Measurements from ENCODE around the gene LIMA1. TPM values are rescaled to one million over a fixed set of nuclear protein-coding genes. Genes with fewer than 3 reads are reported as not detected.

LIMA1 gene
- total and polyA plus RNA-seq, 2 donors (not counting 1 experiment from before 2014, with no cell fraction given): 1.3 to 2.1 TPM

DNA sequence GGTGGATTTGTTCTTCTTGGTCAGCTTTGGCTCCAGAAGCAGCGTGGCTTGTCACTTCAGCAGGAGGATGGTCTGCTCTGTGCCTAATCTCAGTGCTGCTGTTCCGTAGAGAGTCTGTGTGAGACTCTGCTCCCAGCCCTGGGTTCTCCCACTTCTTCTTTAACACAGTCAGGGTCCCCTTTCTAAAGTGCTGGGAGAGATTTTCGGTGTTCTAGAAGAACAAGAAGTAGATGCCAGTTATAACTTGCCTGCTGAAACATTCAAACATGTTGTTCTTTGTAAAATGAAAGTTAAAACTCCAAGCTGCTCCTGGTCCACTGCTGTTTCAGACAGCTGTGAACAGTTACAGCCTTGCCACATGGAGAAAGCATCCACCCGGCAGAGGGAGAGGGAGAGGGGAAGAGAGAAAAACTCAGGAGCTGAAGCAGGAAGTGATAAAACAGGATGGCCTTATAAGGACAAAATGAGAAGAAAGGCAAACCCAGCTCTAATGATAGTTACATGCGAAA, 61.0 kb downstream of the LIMA1 start:
- H3K4me3 Mint-ChIP-seq: no peak overlapping the region
- no peaks in the 10 kb centered on the region for H3K27me3 Mint-ChIP-seq
- peak overlapping the region; percentile 75 for H3K4me2 ChIP-seq (replicated peaks; ENCODE audit: low read depth, low read length, poor library complexity, severe bottlenecking)
- H3K79me2 ChIP-seq (ENCODE audit: control insufficient read depth, insufficient read depth, low read length): no peaks in the 10 kb centered on the region
- H3K9ac ChIP-seq (ENCODE audit: low read length): peak overlapping the region; percentile 59
- no peaks in the 10 kb centered on the region for H4K20me1 ChIP-seq (ENCODE audit: control insufficient read depth, insufficient read depth, low read length, poor library complexity, severe bottlenecking)
- ChIA-PET CTCF (interaction anchor here (1.0 to 1.9 kb wide), 4 partner anchors 9 to 255 kb away, joined by 4 to 6 read pairs (median 4); partner anchors contain the start of gene LIMA1), POLR2A (no interaction called here)
- TF ChIP-seq CTCF (IDR thresholded peaks at IDR 0.05): no peak
- TF ChIP-seq EZH2 (IDR thresholded peaks at IDR 0.05; ENCODE audit: borderline replicate concordance, insufficient read depth, low read depth, low read length, poor library complexity, severe bottlenecking): no peak
- H3K27me3 ChIP-seq (replicated peaks in 1 of 4; ENCODE audit: control extremely low read depth in 1 of 4, control insufficient read depth in 3 of 4, insufficient read depth in 4 of 4, low read length in 3 of 4): no peaks in the 10 kb centered on the region
- DNase-seq: peak; percentile 44
- no peaks in the 10 kb centered on the region for H3K36me3 ChIP-seq (replicated peaks in 1 of 2; ENCODE audit: control extremely low read depth in 1 of 2, control insufficient read depth in 1 of 2, extremely low read depth in 1 of 2, insufficient read depth in 2 of 2, low read length in 1 of 2)
- no peaks in the 10 kb centered on the region for H3K9me3 Mint-ChIP-seq (ENCODE audit: insufficient read depth)
- H3K4me1 ChIP-seq (ENCODE audit: control insufficient read depth in 2 of 2, insufficient read depth in 2 of 2, low read length in 2 of 2): peaks cover 29 to 34% of the 10 kb centered on the region in 2 donors
- 13% methylated on average over 4 of the region's 5 CpGs for WGBS (ENCODE audit: insufficient coverage)
- H3K27ac ChIP-seq (ENCODE audit: low read length in 2 of 2): peak overlapping the region in 1 of 2 donors; percentile 54
- ATAC-seq (ENCODE audit: low read depth): peak; percentile 48
- H3K4me3 ChIP-seq (ENCODE audit: control extremely low read depth in 1 of 5, extremely low read depth in 1 of 5, insufficient read depth in 1 of 5, low read depth in 2 of 5, low read length in 4 of 5): peak overlapping the region; percentile 23 to 58 (median 40)
- H3K27ac Mint-ChIP-seq: no peak overlapping the region
- H3K4me1 Mint-ChIP-seq: peaks cover 13% of the 10 kb centered on the region
- intact Hi-C loops (cut with micrococcal nuclease): no loop called here
- peak overlapping the region; percentile 80 for H2AFZ ChIP-seq (ENCODE audit: insufficient read depth, low read depth, low read length, poor library complexity, severe bottlenecking)
- H3K9me3 ChIP-seq (ENCODE audit: control extremely low read depth in 1 of 3, control insufficient read depth in 2 of 3, insufficient read depth in 1 of 3, low read length in 2 of 3): no peaks in the 10 kb centered on the region

DNA sequence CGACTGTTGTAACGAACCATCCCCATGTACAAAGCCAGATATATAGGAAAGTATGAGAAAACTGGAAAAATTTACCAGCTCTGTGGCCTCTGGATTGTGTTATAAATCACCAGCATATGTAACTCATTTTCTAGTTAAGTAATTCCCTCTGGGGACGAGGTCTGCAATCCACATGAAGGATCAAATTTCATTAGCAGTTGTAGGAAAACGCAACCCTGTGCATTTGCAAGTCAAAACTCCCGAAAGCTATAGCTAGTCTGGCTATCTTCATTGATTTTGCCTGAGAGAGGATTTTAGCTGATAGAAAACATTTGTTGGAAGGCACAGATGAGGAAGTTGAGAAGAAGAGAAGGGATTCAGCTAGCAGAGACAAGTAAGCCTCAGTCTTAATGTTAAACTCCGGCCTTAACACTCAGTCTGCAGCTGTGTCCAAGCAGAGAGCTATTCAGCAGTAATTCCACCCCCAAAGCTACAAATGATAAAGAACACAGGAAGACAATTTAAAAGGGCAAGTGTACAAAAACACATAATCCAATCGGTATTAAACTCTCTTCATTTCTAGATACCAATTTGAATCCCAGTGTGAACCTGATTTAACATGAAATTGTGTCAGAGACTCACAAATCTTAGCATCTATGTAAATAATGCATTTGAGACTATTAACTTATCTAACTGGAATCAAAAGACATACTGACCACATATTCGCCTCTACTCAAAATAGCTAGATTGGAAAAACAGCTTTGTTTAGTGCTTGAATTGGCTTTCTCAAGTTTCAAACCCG, 61.9 kb downstream of the LIMA1 start:
- no peaks in the 10 kb centered on the region for H3K79me2 ChIP-seq (ENCODE audit: control insufficient read depth, insufficient read depth, low read length)
- H3K9me3 Mint-ChIP-seq (ENCODE audit: insufficient read depth): no peaks in the 10 kb centered on the region

More for the DNA sequence above, 61.9 kb downstream of the LIMA1 start:
- DNase-seq: peak; percentile 22
- H3K27ac Mint-ChIP-seq: no peak overlapping the region
- H3K4me3 ChIP-seq (ENCODE audit: control extremely low read depth in 1 of 5, extremely low read depth in 1 of 5, insufficient read depth in 1 of 5, low read depth in 2 of 5, low read length in 4 of 5): peak overlapping the region in 2 of 5 experiments; percentile 4 to 23
- no peak overlapping the region for H3K4me3 Mint-ChIP-seq
- 29% methylated on average over 4 of the region's 9 CpGs for WGBS (ENCODE audit: insufficient coverage)
- ATAC-seq (ENCODE audit: low read depth): no peak
- TF ChIP-seq CTCF (IDR thresholded peaks at IDR 0.05) (no peak), EZH2 (IDR thresholded peaks at IDR 0.05; ENCODE audit: borderline replicate concordance, insufficient read depth, low read depth, low read length, poor library complexity, severe bottlenecking) (no peak)
- H3K4me1 Mint-ChIP-seq: peaks cover 13% of the 10 kb centered on the region
- CTCF ChIA-PET: interaction anchor here (1.1 to 1.9 kb wide), 6 partner anchors 41 to 254 kb away, joined by 3 to 6 read pairs (median 4); partner anchors contain the start of gene LIMA1
- no peak overlapping the region for H3K9ac ChIP-seq (ENCODE audit: low read length)
- peak overlapping the region in 1 of 2 donors; percentile 54 for H3K27ac ChIP-seq (ENCODE audit: low read length in 2 of 2)
- H3K36me3 ChIP-seq (replicated peaks in 1 of 2; ENCODE audit: control extremely low read depth in 1 of 2, control insufficient read depth in 1 of 2, extremely low read depth in 1 of 2, insufficient read depth in 2 of 2, low read length in 1 of 2): no peaks in the 10 kb centered on the region
- no peaks in the 10 kb centered on the region for H4K20me1 ChIP-seq (ENCODE audit: control insufficient read depth, insufficient read depth, low read length, poor library complexity, severe bottlenecking)
- POLR2A ChIA-PET: interaction anchor here (0.6 kb wide), 1 partner anchor 1258 kb away, joined by 3 read pairs; no protein-coding TSS in a partner anchor
- H2AFZ ChIP-seq (ENCODE audit: insufficient read depth, low read depth, low read length, poor library complexity, severe bottlenecking): peak overlapping the region; percentile 80
- no peaks in the 10 kb centered on the region for H3K27me3 Mint-ChIP-seq
- H3K4me1 ChIP-seq (ENCODE audit: control insufficient read depth in 2 of 2, insufficient read depth in 2 of 2, low read length in 2 of 2): peaks cover 29 to 34% of the 10 kb centered on the region in 2 donors
- intact Hi-C loops (cut with micrococcal nuclease): no loop called here
- no peaks in the 10 kb centered on the region for H3K27me3 ChIP-seq (replicated peaks in 1 of 4; ENCODE audit: control extremely low read depth in 1 of 4, control insufficient read depth in 3 of 4, insufficient read depth in 4 of 4, low read length in 3 of 4)
- no peaks in the 10 kb centered on the region for H3K9me3 ChIP-seq (ENCODE audit: control extremely low read depth in 1 of 3, control insufficient read depth in 2 of 3, insufficient read depth in 1 of 3, low read length in 2 of 3)
- H3K4me2 ChIP-seq (replicated peaks; ENCODE audit: low read depth, low read length, poor library complexity, severe bottlenecking): peak overlapping the region; percentile 75
